ENCODE results near the gene C16orf78.

The C16orf78 gene

DNA sequence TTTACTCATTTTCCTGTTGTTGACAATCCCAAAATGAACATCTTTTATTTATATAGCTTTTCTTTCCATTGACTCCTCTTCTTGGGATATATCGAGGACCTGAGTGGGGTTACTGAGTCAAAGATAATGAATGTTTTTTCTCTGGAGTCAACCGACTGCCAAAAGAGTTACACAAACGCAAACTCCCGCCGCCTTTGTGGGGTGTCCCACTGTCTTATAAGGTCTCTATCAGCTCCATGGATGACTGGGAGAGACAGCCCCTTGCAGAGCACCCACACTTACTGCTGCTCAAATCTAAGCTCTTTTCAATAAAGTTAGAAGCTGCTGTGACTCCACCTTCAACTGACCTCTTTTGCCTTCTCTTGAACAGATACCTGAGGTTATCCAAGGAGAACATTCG lies 25.2 kb downstream of the C16orf78 start:
- no peak for DNase-seq

DNA sequence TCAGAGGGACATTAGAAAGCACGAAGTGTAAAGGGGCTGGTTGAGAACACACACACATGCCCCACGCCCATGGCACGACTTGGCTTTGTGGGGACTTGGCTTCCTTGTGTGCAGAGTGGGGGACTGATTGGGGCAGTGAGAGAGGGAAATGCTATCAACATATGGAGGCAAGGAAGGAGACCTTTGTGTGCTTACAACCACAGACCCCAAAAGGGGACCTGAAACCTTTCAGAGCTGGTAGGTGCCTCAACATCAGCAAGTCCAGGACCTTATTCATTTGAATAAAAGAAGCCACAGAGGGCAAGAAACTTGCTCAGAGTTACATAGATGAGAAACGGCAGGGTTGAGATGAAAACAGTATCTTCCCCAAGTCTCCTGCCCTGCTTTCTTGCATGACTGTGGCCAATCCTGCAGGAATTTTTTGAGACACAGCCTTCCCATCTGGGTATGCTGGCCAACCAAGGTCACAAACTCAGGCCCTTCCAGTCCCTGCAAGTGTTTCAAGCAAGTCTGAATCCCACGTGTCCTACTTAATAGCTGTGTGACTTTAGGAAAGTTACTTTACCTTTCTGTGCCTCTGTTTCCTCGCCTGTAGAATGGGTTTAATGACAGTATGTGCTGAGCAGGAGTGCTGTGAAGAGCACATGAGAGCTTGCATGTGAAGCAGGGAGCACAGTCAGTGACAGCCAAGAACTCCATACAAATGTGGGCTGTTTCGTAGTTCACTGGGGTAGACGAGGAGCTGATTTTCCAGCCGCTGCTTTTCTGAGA lies 26.2 kb downstream of the C16orf78 start:
- DNase-seq, result no peak

DNA sequence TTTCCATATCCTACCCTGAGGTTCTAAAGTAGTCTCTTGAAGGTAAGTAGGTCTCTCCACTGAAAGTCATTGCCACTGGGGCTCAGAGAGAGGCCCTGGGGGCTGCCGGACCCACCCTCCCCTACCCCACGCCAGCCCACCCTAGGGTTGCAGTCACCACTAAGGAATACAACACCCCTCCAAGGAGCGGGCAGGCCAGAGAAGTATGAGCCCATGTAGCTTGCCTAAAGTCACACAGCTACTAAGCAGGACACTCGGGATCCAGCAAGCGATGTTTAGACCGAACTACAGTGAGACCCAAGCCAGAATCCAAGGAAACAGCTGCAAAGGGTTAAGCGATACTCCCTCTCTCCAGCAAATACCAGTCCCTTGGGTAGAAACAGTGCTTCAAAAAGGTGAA lies 27.0 kb downstream of the C16orf78 start:
- no peak for DNase-seq

DNA sequence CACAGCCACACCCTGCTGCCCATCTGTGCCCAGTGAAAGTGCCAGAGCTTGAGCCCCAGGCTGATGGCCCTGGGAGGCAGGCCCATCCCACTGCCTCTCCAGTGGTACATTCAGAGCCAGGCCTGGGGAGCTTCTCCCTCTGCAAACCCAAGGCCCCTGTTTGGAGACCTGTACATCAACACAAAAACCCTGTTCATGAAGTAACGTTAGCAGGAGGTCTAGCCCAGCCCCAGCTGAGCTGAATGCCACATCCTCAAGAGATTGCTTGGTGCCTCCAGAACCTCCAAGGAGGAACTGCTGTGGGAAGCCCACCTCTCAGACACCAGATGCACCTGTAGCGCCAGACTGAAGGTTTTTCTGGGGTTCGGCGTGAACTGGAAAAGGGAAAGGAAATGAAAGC lies 31.5 kb downstream of the C16orf78 start:
- no peak for DNase-seq

DNA sequence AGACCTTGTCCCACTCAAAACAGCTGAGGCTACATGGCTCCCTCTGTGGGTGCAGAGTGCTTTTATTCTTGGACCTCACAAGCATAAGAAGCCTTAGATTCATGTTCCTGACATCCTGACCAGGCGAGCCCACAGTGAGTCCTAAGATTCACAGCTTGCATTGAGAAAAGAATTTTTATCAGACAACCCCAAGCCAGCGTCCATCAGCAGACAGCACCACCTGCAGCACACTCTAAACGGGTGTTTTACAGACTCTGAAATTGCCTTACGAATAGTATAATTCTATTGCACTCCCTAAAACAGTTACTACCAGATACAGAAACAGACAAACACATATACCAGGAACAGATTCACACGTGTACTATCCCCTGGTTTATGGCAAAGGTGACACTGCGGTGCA lies 31.9 kb downstream of the C16orf78 start:
- DNase-seq, result no peak

DNA sequence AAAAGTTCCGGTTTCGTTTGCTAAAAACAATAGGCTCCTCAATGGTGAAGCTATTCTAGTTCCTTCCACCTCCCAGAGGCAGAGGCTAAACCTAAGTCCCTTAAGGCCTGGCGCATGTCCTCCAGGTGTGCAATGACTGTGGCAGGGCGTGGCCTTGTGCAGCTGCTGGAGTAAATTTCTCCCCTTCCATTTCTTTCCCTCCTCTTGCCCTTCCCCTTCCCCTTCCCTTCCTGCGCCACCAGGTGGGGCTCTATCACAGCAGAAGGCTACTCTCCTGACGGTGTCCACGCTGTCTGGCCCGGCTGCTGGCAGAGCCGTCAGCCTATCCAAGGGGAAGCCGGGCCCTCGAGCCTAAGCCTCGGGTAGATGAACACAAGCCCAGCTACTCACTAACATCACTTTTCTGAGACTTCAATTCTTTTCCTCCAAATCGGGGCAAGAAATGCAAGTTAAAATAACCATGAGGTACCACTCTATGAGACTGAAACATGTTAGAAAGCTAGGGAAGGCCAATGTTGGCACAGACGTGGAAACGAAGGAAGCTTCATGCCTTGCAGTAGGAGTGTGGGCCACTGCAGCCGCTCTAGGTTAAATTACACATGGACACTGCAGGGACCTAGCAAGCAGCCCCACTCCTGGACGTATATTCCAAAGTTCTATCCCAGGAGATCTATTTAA lies 34.4 kb downstream of the C16orf78 start:
- DNase-seq, result peak; percentile 26

DNA sequence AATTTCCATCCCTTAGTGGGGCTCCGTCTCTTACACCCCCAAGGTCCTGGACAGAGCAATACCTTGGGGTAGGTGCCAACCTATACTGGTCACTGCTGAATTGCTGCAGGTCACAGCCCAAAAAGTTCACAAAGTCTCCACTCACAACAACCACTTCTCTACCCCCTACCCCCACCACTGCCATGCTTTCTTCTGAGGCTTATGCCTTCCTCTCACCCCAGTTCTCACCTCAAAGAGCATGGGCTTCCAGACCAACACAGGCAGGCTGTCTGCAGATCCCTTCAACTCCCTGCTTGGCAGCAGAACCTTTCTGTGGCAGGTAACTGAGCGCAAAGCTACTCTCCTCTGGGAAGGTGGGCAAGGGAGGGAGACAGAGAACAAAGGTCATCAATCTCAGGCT lies 35.5 kb downstream of the C16orf78 start:
- no peak for DNase-seq

DNA sequence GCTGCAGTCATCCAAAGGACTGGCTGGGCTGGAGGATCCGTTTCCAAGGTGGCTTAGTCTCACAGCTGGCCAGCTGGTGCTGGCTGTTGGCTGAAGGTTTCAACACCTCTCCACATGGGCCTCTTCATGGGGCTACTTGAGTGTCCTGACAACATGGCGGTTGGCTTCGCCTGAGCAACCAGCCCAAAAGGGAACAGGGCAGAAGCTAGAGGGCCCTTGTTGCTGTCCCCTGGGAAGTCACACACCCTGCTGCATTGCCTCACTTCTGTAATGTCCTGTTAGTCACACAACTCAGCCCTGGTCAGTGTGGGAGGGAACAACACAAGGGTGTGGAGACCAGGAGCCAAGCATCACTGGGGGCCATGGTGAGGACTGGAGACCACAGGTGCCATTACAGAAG lies 36.6 kb downstream of the C16orf78 start:
- DNase-seq, result no peak

DNA sequence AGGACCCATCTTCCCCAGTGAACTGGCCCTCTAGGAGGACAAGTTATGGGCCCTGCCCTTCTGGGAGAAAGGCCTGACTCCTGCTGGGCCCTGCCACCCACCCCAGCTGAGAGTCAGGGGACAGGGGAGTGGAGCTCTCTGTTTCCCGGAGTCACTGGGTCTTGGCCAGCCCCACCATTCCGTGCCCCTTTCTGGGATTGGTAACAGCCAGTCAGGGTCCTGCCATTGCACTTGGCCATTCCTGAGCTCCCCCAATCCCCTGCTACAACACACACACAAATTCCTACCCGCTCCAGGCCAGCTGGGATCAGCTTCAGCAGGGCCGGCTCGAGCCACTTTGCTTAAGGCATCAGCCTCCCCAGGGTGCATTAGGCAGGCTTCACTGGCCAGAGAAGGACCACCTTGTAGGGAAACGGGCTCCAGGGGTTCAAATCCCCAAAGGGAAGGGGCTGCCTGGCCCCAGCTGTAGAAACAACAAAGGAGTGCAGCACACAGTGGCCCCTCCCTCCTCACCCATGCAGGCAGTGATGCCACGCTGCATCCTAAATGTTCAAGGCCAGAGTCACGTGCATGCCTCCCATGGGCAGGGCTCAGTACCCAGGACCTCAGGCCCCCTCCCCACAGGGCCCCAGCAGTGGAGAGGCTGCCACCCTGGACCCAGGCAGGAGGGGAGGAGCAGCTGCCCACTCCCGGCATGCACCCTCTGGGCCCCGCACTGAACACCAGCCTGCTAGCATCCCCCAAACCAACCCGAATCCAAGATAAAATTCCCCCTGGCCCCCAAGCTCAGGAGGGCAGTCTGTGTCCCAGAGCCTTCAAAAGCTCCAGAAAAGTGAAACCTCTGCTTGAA lies 37.7 kb downstream of the C16orf78 start:
- DNase-seq, result no peak

DNA sequence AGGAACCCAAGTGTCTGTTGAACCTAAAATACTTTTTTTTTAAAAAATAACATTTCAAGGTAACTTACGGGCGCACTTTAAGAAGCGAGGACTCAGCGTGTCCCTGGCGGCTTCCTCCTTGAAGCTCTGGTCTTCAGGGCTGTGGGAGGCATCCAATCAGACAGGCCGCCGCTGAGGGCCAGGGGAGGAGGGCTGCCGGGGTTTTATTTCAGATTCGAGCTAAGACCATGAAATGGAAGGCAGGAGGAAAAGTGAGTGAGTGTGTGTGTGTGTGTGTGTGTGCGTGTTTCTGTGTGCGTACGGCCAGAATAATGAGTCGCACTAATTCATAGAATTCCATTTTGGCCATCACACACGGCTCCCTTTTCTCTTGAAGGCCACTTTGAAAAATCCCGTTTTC lies 41.1 kb downstream of the C16orf78 start:
- DNase-seq, result no peak

DNA sequence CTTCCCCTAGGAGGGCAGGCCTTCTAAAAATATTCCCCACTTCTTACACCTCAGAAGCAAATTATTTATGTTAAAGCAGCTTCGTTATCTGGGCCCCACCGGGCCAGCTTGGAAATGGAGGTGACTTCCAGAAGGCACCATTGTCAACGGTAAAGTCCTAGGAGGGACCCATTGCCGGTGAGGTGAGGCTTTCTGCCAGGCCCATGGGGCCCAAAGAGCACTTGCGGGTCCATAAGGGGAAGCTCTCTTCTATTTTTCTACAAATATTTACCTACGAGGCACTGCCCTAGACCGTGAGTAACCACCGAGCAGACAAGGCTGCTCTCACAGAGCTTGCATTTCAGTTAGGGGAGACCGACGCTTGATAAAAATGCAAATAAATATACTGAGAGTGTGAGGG lies 41.5 kb downstream of the C16orf78 start:
- no peak for DNase-seq

DNA sequence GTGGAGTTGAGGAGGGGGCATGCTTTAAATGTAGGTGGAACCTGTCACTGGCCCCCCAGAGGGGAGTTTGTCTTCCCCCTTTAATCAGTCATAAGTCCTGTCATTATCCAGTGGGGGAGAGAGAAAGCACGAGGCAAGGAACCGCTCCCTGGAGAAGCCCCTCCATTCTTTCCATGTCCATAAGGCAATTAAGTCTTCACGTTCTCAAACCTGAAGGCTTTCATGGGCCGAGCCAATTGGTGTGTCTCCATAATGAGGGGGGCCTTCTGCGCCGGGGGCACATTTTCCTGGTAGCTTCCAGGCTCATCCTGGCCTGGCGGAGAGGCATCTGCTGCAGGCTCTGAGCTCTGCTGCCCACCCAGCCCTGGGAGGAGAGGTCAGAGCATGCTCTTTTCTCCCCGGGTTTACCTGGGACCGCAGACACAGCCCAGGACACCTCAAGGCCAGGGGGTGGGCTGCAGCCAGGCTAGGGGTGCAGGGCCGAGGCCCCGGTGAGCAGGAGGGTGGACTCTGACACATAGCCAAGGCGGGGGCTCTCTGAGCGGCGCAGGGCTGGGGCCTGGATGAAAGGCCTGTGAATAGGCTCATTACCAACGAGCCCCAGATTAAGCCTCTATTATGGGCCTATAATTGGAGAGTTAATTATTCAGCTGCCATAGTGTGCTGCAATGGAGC lies 42.5 kb downstream of the C16orf78 start:
- no peak for DNase-seq

DNA sequence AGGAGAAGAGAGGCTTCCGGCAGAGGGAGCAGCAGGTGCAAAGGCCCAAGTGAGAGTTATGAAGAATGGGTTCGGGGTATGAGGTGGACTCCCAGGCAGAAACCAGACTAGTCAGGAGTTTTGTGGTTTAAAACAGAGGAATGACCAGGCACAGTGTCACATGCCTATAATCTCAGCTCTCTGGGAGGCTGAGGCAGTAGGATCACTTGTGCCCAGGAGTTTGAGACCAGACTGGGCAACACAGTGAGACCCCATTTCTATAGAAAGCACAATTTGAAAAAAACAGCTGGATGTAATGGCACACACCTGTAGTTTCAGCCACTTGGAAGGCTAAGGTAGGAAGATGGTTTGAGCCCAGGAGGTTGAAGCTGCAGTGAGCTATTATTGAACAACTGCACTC lies 43.8 kb downstream of the C16orf78 start:
- no peak for DNase-seq

DNA sequence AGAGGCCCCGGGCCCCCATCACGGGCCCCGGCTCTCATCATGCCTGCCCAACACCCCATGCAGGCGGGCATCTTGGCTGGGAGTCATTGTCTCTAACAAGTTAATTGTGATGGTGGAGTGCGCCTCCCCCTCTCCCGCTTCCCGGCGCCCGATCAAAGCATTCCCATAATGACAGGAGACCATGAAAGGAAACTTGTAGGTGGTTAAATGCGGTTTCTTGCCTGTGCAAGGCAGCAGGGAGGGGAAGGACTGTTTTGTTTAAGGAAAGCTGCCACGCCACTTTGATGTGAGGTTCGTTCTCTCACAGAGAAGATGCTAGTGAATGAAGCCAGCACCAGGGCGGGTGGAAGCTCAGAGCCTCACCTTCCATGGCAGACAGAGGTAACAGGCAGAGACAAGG lies 45.4 kb downstream of the C16orf78 start:
- no peak for DNase-seq

DNA sequence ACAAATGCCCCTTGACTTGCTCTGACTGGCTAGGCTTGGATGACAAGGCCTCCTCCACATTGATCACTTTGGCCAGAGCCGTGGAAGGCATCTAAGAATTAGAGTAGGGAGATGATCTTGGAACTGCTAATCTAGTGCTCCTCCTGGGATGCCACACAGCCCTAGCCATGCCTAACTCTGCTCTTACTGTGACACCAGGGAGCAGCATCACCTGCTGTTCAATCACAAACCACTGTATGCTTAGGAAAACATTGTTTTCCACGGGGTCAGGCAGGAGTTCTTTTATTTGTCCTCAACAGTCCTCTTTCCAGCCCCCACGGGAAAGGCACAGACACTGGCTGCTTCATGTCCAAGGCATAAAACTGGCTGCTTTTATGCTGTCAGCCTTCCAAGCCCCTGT lies 46.3 kb downstream of the C16orf78 start:
- DNase-seq, result no peak

DNA sequence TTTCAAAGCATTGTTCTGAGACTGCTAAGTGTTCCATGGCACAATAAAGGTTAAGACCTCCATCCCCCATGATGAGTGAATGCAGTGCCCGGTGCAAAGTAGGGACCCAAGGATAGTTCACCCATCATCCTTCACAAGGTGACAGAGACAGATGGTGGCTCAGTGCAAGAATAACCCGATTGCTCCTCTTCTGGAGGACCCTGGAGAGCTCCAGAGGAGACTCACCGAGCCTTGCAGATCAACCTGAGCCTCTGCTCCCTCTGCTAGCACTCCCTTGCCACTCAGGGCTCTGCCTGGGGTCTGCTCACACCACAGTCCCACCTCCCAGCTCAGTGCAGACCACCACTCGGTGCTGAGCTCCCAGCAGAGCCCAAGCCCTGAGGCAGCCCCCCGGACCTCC lies 49.3 kb downstream of the C16orf78 start:
- no peak for DNase-seq

DNA sequence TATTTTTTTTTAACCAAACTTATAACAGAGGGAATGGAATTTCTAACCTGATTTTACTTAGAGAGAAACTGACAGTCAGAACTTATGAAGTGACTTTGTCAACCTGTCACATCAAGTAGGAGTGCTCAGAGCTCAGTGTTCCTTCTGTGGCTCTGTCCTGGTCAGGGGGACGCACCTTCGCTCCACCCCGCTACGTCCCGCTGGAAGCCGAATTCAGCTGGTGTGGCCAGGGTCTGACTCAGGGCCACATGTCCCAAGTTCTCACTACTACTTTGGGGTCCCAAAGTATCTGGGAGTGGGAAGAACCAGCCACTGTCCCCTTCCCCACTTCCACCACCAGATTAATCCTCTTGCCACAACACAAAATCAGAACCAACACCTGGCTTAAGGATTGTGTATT lies 51.4 kb downstream of the C16orf78 start:
- no peak for DNase-seq

DNA sequence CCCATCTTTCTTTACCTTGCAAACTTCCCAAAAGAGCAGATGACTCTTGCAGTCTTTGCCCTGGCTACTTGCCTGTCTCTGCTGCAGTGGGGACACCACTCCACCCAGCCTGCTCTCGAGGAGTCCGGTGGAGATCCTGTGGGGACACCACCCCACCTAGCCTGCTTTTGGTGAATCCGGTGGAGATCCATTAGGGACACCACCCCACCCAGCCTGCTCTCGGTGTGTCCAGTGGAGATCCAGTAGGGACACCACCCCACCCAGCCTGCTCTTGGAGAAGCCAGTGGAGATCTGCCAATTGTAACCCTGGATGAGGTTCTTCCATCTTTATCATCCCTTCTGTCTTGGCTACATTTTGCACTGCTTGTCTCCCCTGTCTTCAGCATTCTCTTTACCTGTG lies 54.2 kb downstream of the C16orf78 start:
- DNase-seq, result no peak

DNA sequence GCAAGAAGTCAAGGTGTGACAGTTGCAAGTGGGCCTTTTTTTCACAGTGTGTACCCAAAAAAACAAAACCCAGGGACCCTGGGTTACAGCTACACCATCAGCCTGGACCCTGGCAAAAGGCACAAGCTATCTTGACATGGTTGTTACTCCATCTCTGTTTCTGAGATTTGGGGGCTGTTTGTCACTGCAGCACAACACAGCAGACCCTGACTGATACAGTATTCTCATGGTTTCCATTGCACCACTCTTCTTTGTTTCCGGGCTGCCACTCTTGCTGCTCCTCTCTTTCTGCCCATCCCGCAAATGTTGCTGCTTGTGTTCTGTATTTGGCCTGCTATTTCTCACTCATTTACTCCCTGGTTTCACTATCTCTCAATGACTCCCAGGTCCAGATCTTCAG lies 55.2 kb downstream of the C16orf78 start:
- DNase-seq, result no peak

DNA sequence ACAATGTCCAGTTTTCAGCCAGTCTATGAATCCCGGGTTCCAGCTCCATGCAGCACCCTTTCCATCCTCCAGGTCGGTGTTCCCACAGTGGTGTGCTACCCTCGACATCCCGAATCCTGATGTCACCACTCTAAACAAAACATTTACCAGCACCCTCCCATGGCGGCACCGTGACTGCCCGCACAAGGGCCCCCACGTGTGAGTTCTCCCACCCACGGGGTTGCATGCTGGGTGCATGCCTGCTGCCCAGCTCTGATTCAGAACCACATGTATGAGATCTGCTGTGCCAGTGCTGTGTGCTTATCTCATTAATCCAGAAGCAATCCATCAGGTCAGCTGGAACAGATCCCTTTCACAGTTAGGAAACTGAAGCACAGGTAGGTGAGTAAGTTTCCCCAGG lies 57.4 kb downstream of the C16orf78 start:
- DNase-seq, result no peak

DNA sequence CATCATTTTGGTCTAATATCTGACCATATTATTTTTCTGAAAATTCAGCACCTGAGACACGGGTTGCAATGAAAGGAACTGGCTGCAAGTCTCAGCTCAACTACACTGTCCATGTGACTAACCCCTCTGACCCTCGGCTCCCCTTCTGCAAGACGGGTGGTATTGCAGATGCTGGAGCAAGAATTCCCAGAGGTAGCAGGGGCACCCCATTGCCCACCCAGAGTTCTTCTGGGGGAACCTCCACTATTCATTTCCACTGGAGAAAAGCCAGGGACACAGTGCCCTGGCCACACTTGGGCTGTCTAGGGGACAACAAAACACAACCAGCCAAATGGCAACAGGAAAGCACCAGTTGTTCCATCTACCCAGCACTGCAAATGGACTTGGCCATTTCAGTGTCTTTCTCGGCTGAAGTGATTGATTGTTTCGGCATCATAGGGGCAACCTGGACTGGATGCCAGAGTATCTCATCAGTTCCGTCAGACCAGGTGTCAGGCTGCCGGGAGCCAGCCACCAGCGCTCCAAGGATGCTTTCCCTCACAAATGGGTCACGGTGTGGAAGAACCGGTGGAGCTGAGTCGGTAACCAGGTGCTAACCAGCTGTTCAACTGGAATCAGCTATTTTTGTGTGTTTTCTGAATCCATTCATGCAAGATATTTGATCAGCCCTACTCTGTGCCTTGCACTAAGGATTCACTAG lies 58.1 kb downstream of the C16orf78 start:
- DNase-seq, result no peak

DNA sequence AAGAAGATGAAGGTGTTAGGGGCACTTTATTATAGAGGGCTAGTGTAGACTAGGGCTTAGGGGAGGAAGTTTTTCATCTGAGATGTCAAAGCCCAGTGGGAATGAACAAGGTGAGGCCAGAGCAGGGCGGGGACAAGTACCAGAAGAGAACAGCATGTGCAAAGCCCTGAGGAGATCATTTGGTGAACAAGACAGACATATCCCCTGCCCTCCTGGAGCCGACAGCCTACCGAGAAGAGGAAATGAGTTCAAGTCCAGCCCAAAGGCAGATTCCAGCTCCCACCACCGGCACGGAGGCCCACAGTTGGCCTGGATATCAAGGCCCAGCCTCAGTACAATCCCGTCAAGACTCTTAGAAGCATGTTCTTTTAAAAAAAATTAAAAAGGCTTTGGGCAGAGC lies 61.1 kb downstream of the C16orf78 start:
- DNase-seq, result no peak

DNA sequence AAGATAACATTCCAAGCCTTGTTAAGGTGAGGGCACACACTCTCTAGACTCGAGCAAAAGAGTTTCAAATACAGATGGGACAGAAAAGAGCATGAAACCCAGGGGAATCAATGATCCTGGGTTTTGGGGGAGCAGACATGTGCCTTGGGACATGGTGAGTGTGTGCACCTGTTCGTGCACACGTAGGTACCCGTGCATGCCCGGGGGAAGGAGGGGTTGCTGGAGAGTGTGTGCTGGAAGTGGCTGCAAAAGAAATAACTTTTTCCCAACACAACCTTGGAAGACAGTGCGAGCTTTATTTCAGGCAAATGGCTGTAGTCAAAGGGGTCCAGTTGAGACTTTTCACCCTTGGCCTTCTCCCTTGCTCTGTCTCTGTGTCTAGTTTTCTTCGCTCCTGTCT lies 62.6 kb downstream of the C16orf78 start:
- no peak for DNase-seq
